ENCODE results near the gene SLC16A3.

GRCh38 chr17:82218349-82219075, 10.3 kb upstream of the SLC16A3 start:
- TF ChIP-seq CTCF (IDR thresholded peaks at IDR 0.05) (no peak), EZH2 (IDR thresholded peaks at IDR 0.05; ENCODE audit: borderline replicate concordance, insufficient read depth, low read depth, low read length, poor library complexity, severe bottlenecking) (no peak)

All from B cell (primary cell).